GM19395 (cell line): Measurements from ENCODE around the gene WNT2B.
"Not testable (repeated sequence)": the region's sequence is repeated elsewhere in the genome, so short reads cannot be mapped to it uniquely, and the experiment has no call there.

ENCODE experiments used
- ATAC-seq: cut with Tn5 transposase; IDR thresholded peaks from one replicate; pipeline ENCODE4 v1.9.1; 2021; ENCODE audit warnings: mild to moderate bottlenecking, moderate library complexity; ENCODE audit not compliant: unreplicated experiment

The WNT2B gene

DNA sequence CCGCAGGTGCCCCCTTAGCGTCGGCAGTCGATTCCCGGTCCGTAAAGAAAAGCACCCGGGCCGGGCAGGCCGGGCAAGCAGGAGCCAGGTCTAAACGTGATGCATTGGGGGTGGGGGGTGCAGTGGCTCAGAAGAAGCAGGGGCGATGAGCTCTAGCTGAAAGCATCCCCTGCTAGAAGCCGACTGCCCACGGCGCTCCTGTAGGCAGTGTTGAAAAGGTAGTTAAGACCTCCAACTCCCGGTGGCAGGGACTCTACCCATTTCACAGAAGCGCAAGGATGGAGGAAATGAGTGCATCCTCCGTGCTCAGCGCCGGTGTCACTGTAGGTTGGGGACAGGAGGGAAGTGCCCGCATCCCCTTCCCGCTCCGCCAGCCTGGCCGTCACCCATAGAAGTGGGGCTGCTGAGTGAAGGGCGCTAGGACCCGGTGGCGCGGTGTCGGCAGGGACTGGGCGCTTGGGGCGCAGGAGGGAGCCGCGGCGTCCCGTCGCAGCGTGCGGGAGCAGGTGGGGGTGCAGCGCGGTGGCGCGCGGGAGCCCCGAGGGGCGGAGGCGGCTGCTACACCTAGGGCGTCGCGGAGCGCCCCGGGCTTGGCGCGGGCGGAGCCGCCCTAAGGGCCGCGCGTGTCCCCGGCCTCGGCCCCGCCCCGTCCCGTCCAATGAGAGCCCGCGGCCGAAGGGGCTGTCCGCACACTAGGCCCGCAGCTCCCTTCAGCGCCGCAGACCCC, at the start of gene WNT2B:
Gene WNT2B, plus strand, starts transcription at position 688 of the 727 bp plus-strand sequence. CDS start 298 bp downstream, outside the sequence.
- ATAC-seq: peak; percentile 51

DNA sequence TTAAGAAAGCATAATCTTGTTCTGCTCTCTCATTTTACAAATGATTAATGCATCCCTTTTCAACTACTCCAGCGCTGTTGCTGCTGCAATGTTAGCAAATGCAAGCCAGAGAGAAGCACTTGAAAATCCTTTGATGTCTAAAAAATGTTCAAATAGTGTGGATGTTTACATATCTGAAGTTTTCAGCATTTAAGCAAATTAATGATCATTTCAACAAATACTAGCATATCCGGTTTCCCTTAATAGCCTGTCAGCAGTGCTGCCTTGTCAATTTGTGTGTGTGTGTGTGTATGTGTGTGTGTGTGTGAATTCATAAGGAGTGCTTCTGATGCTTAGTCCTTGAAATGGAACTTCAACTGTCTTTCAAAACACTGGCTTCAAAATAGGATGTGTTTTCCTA, 48.1 kb upstream of the WNT2B start:
- ATAC-seq: no peak

DNA sequence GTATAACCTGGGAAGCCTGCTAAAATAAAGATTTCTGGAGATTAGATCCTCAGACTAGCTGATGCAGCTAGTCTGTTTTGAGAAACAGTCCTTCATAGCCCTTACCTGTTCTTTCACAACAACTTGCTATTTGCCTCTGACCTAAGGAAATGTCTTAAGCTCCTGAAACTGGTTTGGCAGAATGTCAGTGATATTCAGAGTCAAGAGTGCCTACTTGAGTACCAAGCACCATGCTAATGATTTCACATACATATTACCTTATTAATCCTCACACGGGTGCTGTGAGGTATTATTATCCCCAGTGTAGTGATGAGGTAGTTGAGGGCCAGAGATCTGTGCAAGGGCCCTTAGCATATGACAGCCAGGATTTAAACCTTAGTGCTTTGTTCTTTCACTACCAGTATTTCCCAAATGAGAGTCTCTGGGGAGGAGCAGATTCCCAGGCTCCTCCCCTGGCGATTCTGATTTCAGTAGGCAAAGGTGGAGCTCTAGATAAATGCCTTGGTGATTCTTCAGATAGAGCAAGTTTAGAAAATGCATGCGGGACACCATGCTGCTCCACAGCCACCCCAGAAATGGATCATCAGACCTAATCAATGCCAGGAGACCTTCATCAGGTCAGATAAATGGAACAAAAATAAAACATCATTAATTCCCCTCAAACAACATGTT, 47.4 kb upstream of the WNT2B start:
- ATAC-seq: no peak

DNA sequence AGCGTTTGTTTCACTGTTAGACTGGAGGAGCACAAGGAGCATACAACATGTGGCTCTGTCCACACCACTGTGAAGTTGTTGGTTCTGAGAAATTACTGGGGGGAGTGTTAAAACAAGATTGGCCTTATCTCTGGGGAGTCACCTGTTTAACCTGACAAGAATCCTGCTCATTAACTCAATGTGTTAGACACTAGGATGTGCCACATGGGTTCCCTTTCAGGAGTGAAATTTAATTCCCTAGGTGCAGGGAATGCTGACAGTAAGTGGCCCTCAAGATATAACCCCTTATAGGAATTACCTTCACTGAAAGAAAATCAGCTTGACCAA, 45.8 kb upstream of the WNT2B start:
- ATAC-seq: no peak

DNA sequence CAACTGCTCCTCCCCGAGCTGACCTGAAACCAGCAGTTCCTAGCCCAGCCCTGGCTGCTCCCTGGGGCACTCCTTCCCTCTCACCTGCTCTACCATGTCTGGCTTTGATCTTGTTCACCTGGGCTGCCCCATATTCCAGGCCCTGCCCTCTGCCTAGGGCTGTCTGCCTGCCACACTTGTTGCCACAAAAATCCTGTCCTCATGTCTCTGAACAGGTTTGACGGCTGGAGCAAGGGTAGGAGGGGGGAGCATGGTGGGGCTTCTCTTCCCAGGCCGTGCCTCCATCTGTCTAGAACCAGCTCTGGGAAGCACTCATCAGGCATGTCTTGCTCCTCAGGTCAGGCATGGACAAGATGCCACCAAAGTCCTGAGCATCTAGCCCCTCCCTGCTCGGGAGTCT, 44.3 kb upstream of the WNT2B start:
- ATAC-seq: no peak

DNA sequence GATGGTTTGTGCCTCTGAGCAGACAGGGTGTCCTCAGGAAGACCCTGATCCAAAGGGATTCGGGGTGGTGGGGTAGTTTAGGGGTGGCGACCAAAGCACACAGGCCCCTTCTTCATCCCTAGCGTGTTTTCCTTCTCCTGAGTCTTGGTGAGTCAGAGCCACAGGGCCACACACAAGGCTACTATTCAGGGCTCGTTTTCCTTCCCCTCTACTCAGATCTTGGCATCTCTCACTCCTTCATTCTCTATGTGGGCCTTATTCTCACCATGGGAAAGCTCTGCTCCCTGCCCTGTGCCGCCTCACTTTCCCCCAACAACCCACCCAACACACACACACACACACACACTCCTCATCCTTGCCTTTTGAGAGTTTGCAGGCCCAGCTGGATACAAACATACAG, 43.6 kb upstream of the WNT2B start:
- no peak for ATAC-seq

DNA sequence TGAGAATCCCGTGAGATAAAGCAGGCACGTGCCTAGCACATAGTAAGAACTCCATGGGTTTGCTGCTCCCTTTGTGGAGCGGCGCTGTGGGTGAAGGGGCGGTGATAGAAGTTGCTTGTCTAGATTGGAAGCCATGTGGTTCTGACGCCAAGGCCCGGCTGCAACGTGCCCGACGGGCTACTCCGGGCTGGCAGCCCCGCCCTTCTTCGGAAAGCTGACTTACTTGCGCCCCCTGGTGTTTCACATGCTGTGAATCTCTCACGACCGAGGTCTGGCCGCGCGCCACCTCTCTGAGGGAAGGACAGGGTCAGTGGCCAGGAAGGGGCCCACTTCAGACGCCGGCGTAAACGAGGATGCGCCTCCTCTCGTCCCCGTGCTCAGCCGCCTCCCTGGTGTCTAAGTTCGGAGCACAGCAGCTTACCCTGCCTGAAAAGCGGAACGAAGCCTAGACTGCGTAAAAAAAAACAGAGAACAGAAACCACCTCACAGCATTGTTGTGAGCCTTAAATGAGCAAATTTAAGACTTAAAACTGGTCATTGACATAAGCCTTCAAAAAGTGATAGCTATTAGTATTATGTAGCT, 42.6 kb upstream of the WNT2B start:
- peak; percentile 87 for ATAC-seq

DNA sequence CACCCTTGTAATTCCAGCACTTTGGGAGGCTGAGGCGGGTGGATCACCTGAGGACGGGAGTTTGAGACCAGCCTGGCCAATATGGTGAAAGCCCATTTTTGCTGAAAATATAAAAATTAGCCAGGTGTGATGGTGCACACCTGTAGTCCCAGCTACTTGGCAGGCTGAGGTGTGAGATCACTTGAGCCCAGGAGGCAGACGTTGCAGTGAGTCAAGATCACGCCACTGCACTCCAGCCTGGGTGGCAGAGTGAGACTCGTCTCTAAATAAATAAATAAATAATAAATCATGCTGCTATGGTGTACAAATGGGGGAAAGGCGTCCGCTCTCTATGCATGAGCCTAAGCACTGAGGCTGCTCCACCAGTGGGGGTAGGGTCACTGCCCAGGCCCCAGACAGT, 38.4 kb upstream of the WNT2B start:
- ATAC-seq: not testable (repeated sequence)

DNA sequence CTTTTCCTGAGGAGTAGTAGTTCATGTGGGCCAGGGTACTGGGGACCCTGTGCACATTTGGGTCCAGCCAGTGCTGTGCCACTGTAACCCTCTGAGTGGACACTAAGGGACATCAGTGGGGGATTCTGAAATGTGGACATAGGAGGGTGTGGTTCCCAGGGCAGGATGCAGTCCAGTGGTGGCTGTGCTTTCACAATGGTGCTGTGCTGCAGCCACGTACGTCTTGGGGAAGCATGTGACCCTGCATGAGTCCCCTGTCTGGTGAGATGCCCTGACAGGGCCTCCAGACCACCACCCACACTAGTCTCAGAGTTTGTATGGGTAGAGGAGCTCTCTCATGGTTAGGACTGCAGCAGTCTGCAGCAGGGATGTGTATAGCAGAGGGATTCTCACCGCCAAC, 37.8 kb upstream of the WNT2B start:
- no peak for ATAC-seq

DNA sequence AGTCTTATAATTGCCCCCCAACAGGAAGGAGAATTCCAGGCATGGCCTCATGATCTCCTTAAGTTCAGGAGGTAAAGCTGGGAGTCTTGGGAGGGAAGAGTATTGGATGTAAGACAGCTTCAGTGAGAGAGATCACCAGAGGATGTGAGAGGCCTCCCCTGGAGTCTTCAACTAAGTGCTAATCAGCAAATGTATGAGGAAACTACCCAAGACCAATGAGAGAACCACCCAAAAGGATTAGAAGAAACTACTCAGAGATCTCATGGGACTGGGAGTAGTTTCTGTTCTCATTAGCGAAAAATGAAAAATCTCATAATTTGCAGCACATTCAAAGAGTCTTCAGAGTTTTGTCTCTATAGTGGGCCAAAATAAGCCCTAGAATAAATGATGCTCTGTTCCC, 36.6 kb upstream of the WNT2B start:
- ATAC-seq: no peak

DNA sequence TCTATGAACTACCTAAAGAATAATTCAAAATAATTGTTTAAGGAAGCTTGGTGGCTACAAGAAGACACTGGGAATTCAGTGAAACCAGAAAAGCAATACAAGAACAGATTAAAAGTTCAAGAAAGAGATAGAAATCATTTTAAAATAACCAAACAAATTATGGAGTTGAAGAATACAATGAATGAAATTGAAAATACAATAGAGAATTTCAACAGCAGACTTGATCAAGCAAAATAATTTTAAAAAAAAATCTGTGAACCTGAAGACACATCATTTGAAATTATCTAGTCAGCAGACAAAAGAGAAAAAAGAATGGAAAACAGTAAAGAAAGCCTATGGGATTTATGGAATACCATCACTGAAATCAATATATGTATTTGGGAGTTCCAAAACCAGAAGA, 31.2 kb upstream of the WNT2B start:
- no peak for ATAC-seq

DNA sequence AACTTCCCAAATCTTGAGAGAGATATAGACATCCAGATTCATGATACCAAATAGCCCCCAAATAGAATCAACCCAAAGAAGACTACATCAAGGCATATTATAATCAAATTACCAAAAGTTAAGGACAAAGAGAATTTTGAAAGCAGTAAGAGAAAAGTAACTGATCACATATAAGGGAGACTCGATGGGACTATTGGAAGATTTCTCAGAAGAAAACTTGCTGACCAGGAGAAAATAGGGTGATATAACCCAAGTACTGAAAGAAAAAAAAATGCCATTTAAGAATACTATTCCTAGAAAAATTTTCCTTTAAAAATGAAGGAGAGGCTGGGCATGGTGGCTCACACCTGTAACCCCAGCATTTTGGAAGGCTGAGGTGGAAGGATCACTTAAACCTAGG, 30.5 kb upstream of the WNT2B start:
- no peak for ATAC-seq

DNA sequence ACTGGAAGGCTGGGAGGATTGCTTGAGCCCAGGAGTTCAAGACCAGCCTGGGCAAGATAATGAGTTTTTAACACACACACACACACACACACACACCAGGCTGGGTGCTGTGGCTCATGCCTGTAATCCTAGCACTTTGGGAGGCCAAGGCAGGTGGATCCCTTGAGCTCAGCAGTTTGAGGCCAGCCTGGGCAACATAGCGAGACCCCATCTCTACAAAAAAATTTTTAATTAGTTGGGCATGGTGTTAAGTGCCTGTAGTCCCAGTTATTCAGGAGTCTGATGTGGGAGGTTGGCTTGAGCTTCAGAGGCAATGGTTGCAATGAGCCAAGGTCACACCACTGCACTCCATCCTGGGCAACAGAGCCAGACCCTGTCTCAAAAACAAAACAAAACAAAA, 22.7 kb upstream of the WNT2B start:
- ATAC-seq: not testable (repeated sequence)

DNA sequence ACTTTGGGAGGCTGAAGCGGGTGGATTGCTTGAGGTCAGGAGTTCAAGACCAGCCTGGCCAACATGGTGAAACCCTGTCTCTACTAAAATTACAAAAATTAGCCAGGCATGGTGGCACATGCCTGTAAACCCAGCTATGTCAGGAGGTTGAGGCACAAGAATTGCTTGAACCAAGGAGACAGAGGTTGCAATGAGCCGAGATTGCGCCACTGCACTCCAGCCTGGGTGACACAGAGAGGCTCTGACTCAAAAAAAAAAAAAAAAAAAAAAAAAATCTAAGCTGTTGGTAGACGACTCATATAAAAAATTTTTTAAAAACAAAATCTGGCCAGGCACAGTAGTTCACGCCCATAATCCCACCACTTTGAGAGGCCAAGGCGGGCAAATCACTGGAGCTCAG, 21.1 kb upstream of the WNT2B start:
- not testable (repeated sequence) for ATAC-seq

DNA sequence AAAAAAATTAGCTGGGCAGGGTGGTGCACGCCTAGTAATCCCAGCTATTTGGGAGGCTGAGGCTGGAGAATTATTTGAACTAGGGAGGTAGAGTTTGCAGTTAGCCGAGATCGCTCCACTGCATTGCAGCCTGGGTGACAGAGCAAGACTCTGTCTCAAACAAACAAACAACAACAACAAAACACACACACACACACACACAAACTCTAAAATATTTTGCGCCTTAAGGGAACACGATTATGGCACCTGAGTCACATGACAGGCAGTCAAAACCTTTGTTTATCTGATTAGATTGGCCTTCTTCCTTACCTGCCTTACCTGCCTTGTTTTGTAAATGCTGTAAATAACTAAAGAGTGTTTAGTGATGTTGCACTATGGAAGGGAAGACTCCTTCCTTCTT, 20.6 kb upstream of the WNT2B start:
- ATAC-seq: no peak

DNA sequence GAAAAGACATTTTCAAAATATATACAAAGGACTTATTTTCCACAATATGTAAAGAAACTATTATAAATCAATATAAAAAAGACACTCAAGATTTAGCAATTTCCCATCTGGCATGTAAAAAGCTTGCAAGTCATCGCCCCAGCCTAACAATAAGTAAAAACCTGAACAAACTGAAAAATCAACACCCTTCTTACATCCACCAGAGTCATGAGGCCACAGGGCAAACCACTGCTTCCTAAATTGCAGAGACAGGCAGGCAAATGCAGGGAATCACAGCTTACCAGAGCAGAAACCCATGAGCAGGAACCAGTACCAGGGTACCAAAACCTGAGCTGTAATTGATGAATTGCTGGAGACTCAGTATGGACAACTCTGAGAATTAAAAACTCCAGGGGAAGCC, 16.7 kb upstream of the WNT2B start:
- ATAC-seq: no peak

DNA sequence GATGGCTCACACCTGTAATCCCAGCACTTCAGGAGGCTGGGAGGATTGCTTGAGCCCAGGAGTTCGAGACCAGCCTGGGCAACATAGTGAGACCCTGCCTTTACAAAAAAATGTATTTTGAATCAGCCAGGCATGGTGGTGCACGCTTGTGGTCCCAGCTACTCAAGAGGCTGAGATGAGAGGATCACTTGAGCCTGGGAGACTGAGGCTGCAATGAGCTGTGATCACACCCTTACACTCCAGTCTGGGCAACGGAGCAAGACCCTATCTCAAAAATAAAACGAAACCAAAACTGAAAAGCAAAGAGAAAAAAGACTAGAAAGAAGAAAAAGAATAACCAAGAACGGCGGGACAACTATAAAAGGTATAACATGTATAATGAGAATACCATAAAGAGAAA, 15.4 kb upstream of the WNT2B start:
- ATAC-seq: no peak

DNA sequence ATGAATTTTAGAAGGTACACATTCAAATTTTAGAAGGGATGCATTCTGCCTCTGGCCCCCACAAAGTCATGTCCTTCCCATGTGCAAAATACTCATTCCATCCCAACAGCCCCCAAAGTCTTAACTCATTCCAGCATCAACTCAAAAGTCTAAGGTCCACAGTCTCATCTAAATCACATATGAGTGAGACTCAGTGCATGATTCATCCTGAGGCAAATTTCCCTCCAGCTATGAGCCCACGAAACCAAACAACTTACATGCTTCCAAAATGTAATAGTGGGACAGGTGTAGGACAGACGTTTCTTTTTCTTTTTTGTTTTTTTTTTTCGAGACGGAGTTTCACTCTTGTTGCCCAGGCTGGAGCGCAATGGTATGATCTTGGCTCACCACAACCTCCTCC, 12.5 kb upstream of the WNT2B start:
- ATAC-seq: no peak

DNA sequence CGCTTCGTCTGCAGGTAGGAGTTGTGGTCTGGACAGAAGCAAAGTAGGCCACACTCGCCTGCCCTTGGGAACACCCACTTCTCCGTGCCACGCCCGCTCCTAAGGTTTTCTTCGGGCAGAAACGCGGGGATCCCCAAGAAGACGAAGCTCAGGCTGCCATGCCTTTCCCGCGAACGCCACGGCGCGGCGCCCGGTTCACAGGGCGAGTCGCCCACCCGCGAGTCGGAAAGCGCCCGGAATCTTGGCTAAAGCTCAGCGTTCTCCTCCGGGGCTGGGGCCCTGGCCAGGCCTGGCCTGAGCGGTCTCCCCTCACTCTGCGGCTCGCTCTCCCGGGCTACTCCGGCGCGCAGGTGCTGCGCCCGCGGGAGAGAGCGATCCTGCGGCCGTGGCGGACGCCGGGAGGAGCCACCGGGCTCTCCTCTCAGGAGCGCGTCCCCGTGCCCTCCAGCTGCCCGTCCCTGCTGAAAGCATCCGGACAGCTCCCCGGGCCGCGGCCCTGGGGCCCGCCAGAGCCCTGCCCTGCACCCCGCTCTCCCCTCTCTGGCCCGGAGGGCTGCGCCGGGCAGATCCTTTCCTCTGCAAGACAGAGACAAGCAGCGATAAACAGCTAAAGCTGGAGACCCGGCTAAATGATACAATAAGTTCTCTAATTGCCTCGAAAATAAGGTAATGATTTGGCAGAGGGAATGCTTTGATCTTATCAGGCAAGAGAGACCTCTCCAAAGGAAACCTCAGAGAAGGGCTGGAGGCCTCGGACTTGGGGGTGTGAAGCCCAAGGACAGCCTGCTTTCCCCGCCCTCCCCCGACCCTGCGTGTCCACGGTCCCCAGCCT, 6.7 kb upstream of the WNT2B start:
- ATAC-seq: peak; percentile 61

DNA sequence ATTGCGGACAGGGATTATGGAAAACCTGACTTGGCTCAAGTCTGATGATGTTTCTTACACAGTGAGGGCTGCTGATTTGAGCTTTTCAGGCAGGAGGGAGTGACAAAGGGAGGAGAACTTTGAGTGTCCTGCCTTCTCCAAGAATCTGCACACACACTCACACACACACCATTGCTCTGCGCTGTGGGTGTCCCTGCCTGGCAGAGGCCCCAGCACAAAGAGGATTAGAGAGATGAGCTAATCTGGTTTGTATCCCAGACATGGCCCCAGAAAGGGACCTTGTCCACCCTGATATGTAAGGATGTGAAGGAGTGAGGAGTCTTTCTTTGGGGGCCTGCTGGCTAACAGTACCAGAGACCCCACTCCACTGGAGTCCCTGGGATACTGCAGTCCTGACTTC, 5.9 kb upstream of the WNT2B start:
- ATAC-seq: no peak

DNA sequence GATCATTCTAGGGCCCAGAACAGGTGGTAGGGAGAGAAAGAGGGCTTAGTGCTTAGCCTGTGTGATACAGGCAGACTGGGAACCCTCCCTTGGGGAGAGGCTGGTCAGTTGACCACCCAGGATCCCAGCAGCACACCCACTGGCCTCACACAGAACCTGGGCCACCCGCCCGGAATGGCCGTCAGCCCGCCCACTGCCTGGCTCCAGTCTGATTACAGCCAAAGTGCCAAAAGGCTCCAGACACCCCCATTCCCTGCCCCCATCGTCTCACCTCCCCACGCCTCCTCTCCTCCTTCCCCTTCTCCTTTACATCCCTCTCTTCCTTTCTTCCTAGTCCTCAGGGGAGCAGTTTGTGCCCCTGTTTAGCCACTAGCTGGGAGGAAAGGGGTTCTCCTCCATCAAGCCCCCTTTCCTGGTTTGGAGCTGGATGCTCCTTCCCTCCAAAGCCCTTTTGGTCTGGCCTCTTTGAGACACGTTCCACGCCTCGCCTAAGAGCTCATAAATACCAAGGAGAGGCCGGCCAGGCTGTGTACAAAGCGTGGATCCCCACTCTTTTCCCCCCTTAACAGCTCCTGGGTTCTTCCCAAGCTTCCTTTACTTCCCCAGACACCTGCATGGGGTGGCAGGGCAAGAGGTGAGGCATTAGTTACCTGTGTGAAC, 4.6 kb upstream of the WNT2B start:
- no peak for ATAC-seq
